Fibroblast of lung (primary cell): ENCODE results near the gene HIBADH.

Source experiments
- EZH2 ChIP-seq: IDR thresholded peaks from 2 replicates; pipeline ENCODE4 v1.5.1; 2012; ENCODE audit warnings: low read length, control low read depth, mild to moderate bottlenecking; ENCODE audit errors: missing control alignments
- TF ChIP-seq, protein P1 (sequence below), 2 donors: IDR thresholded peaks in 1 of 2; conservative IDR thresholded peaks in 1 of 2; 1 replicate in 1 of 2; 2 replicates in 1 of 2; pipeline ENCODE4 v1.5.1; 2011 to 2012; ENCODE audit warnings: low read length in 2 of 2, control low read depth in 1 of 2, inconsistent platforms in 1 of 2, low read depth in 1 of 2, mild to moderate bottlenecking in 1 of 2

DNA sequence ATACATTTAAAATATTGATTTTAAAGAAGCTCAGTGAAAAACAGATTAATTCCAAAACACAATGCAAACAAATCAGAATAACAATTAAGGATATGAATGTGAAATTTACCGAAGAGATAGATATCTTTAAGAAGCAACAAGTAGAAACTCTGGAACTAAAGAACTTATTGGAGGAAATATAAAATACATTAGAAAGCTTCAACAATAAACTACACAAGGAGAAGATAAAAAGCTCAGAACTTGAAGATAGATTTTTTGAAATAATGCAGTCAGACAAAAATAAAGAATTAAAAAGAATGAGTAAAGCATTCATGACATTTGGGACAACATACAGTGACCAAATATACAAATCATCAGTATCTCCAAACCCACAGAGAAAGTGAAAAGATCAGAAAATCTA, 43.2 kb downstream of the HIBADH start:
- TF ChIP-seq, protein P1, sequence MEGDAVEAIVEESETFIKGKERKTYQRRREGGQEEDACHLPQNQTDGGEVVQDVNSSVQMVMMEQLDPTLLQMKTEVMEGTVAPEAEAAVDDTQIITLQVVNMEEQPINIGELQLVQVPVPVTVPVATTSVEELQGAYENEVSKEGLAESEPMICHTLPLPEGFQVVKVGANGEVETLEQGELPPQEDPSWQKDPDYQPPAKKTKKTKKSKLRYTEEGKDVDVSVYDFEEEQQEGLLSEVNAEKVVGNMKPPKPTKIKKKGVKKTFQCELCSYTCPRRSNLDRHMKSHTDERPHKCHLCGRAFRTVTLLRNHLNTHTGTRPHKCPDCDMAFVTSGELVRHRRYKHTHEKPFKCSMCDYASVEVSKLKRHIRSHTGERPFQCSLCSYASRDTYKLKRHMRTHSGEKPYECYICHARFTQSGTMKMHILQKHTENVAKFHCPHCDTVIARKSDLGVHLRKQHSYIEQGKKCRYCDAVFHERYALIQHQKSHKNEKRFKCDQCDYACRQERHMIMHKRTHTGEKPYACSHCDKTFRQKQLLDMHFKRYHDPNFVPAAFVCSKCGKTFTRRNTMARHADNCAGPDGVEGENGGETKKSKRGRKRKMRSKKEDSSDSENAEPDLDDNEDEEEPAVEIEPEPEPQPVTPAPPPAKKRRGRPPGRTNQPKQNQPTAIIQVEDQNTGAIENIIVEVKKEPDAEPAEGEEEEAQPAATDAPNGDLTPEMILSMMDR (conservative IDR thresholded peaks at IDR 0.05 in 1 of 2, IDR thresholded peaks at IDR 0.05 in 1 of 2; ENCODE audit: low read depth in 1 of 2, low read length in 2 of 2): no peak
- no peak for TF ChIP-seq EZH2
